Stimulated activated CD4-positive, alpha-beta T cell treated with anti-CD3 and anti-CD28 coated beads, Interleukin-15, amount 100 ng/mL, for 1 hour (primary cell): ENCODE data around the gene RAP1GAP.

Source experiments
- DNase-seq, 2 donors: peaks; one replicate each; pipeline ENCODE4 v3.0.0-alpha.2; 2020; ENCODE audit warnings: low read depth in 1 of 2, low spot score in 1 of 2

RAP1GAP gene

DNA sequence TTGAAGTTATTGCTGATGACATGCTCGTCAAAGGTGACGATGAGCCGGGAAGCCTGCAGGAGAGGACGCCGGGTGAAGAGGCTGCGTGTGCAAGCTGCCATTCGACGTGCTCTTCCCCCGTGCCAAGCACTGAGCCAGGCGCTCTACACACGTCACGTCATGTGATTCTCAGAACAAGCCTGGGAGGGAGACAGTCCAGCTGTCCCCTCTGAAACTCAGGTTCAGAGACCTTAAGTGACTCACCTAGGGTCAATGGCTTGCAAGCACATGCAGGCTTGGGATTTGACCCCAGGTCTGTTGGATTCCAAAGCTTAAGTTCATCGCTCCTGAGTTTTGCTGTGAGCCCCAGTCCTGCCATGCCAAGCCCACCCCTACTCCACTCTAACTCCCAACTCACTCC, 57.1 kb downstream of the RAP1GAP start:
- DNase-seq, result no peak

DNA sequence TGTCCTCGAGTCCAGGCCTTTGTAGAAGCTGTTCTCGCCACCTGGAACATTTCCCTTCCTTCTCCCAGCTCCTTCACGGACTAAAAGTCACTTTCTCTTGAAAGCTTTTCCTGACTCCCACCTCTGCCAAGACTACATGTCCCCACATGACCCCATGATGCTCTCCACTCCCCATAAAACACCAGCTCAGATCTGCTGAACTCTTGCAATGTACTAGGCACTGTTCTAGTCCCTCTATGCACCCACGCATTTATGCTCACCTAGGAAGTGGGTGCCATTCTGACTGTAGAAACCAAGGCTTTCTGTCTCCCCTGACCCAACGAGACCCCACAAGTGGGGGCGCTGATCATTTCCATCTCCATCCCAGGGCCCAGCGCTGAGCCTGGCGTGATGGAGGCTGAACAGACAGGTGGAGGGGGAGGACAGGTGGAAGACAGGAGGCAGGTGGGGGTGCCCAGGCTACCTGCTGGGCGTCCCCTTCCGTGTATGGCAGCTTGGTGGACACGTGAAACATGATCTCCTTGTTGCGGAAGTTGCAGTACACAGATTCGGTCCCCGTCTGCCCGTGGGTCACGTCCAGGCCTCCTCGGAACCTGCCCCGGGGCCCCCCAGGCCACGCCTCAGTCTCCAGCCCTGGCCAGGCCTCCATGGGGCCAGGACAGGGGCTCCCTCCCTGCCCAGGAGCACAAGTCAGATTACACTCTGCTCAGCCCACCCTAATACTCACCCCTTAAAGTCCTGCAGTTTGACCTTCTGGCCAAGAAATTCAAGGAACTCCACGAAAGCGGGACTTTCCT, 58.0 kb downstream of the RAP1GAP start:
- no peak for DNase-seq

DNA sequence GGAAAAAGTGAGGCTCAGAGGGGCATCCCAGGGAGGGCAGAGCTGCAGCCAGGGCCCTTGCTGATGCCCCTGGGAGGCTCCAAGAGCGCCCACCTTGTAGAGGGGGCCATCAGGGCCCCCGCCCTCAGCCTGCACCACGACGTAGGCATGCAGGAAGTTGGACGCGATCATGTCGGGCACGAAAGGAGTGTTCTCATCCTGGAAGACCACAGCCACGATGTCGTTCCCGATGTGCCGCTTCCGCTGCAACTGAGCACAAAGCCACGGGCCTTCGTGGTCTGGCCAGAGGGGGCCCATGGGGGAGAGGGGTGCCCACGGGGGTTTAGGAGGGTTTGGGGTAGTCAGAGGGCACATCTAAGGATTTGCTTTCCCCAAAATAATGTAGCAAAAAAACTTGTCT, 59.1 kb downstream of the RAP1GAP start:
- no peak for DNase-seq

- DNase-seq, result no peak
These were observed 60.4 kb downstream of the RAP1GAP start for GRCh38 chr1:21608798-21609197.

- DNase-seq, result peak in 1 of 2 donors; percentile 21
These were observed 61.3 kb downstream of the RAP1GAP start for GRCh38 chr1:21607549-21608529.

GRCh38 chr1:21605964-21606705, 63.0 kb downstream of the RAP1GAP start:
- no peak for DNase-seq

DNA sequence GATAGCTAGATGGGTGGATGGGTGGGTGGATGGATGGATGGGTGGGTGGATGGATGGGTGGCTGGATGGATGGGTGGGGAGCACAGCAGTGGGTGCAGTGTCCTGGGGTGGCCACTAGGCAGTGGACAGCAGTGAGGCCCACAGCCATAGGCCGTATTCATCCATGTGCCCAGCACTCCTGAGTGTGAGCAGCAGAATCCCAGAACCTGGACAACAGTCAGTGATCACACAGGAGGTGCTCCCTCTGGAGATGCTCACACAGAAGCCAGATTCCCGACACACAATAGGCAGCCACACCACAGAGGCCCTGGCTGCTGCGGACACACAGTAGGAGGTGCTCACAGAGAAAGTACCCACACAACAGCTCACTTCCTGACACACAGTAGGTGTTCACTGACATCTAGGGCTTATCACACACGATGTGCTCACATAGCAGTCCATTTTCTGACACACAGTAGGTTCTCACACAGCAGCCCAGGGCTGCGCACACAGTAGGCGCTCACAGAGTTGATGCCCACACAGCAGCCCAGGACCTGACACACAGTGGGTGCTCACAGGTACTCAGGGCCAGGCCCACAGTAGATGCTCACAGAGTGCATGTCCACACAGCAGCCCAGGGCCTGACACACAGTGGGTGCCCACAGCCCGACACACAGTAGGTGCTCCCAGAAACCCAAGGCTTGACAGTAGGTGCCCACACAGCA, 64.0 kb downstream of the RAP1GAP start:
- DNase-seq, result no peak

- DNase-seq, result no peak
These were observed 64.8 kb downstream of the RAP1GAP start for GRCh38 chr1:21604208-21604957.

GRCh38 chr1:21603177-21604138, 65.7 kb downstream of the RAP1GAP start:
- DNase-seq, result no peak

- no peak for DNase-seq
These were observed 67.7 kb downstream of the RAP1GAP start for GRCh38 chr1:21601278-21602048.

GRCh38 chr1:21599402-21599801, 69.8 kb downstream of the RAP1GAP start:
- DNase-seq, result no peak

DNA sequence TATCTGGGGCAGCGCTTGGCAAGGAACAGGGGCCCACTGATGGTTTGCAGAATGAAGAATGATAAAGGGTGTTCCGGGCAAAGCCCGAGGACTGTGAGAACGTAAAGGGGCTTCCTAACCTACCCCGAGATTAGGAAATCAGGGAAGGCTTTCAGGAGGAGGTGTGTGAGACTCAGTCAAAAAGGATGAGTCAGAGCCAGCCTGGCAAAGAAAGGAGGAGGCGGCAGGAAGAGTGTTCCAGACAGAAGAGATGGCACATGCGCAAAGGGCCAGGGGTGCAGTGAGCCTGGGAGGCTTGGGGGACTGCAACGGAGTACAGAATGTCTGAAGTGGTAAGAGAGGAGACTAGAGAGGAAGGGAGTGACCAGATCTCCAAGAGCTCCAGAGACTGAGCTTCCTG, 70.3 kb downstream of the RAP1GAP start:
- no peak for DNase-seq

- DNase-seq, result no peak
These were observed 70.7 kb downstream of the RAP1GAP start for GRCh38 chr1:21598417-21598816.

- no peak for DNase-seq
These were observed 71.4 kb downstream of the RAP1GAP start for GRCh38 chr1:21597753-21598152.

DNA sequence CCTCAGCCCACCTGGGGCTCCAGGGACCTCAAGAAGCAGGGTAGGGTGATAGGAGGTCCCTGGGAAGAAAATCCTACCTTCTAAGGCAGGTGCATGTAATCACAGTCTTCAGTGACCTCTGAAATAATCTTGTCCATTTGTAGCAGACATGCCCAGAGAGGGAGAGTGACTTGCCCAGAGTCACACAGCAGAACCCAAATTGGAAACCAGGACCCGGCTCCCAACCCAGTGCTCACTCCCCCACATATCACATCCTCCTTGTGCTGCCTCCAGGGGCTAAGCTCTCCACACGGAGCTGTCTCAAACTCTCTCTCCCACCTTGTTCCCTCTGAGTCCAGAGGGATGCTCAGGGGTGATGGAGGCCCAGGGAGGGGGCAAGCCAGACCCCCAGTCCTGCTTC, 72.5 kb downstream of the RAP1GAP start:
- DNase-seq, result no peak

DNA sequence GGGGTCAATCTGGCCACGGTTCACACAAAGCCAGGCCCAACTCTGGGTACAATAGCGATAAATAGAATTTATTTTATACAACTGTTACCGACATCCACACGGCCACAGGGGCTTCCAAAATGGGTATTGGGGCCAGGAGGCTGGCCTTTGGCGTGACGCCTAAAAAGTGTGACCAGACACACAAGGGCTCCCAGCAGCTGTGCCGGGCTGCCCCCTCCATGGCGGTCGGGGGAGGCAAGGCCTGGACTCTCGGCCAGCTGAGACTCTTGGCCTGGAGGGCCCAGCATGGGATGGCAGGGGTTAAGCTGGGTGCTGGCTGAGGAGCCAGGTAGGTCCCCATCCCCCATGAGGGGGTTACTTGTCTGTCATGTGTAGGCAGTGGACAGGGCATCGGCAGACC, 73.0 kb downstream of the RAP1GAP start:
- no peak for DNase-seq

- peak in 1 of 2 donors; percentile 25 for DNase-seq
These were observed 73.9 kb downstream of the RAP1GAP start for GRCh38 chr1:21594935-21595897.
